ENCODE measurements around the gene IDI1.
A peak's percentile ranks its signal among the peaks of the same experiment; 100 is the strongest.
"Not testable (repeated sequence)": the region's sequence is repeated elsewhere in the genome, so short reads cannot be mapped to it uniquely, and the experiment has no call there.

The IDI1 gene

GRCh38 chr10:1074748-1075308 lies 25.9 kb upstream of the IDI1 start:
- no peak overlapping the region for H3K4me3 Mint-ChIP-seq
- DNase-seq (ENCODE audit: low spot score in 2 of 2) (no peak), ATAC-seq (ENCODE audit: low read depth) (no peak)
- no peak overlapping the region for H3K27ac Mint-ChIP-seq
- H3K36me3 Mint-ChIP-seq = peaks cover 12% of the 10 kb centered on the region
- peaks cover 10% of the 10 kb centered on the region for H3K4me1 Mint-ChIP-seq
- no peaks in the 10 kb centered on the region for H3K27me3 Mint-ChIP-seq
- no peaks in the 10 kb centered on the region for H3K9me3 Mint-ChIP-seq

GRCh38 chr10:1074052-1074747 lies 25.3 kb upstream of the IDI1 start:
- Mint-ChIP-seq H3K27me3 (no peaks in the 10 kb centered on the region), H3K27ac (peak overlapping the region; percentile 65), H3K9me3 (no peaks in the 10 kb centered on the region), H3K4me3 (no peak overlapping the region), H3K36me3 (peaks cover 11% of the 10 kb centered on the region), H3K4me1 (peaks cover 14% of the 10 kb centered on the region)
- DNase-seq (ENCODE audit: low spot score in 2 of 2) = no peak
- no peak for ATAC-seq (ENCODE audit: low read depth)

- no peak for ATAC-seq (ENCODE audit: low read depth)
- Mint-ChIP-seq H3K4me3 (no peak overlapping the region), H3K4me1 (peaks cover 26% of the 10 kb centered on the region), H3K9me3 (no peaks in the 10 kb centered on the region), H3K27ac (peak overlapping the region; percentile 6), H3K36me3 (peaks cover 10% of the 10 kb centered on the region), H3K27me3 (no peaks in the 10 kb centered on the region)
- DNase-seq (ENCODE audit: low spot score in 2 of 2) = no peak
Observed at GRCh38 chr10:1070919-1071318, 22.0 kb upstream of the IDI1 start.

DNA sequence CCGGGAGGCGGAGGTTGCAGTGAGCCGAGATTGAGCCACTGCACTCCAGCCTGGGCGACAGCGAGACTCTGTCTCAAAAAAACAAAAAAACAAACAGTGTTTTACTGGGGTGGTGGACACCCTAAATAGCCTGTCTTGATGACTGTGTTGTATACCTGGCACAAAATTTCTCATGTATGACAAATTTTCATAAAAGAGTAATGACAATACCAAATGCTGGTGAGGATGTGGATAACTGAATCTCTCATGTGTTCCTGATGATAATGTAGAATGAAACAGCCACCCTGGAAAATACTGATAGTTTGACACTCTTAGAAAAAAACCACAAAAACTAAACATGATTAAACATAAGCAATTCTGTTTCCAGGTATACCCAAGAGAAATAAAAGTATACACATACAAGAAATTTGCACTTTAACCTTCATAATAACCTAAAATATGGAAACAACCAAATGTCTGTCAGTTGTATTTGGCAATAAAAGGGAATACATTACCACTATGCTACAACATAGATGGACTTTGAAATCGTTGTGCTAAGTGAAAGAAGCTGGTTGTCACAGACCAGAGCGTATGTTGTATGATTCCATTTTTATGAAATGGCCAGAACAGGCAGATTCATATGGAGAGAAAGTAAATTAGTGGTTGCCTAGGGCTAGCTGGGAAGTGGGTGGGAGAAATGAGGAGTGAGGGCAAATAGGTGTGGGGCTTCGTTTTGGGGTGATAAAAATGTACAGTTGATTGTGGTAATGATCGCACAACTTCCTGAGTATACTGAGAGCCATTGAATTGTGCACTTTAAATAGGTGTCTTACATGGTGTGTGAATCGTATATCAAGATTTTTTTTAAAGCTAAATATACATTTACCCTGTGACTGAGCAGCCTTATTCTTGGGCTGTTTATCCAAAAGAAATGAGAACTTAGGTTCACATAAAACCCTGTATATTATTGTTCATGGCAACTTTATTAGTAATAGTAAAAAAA lies 19.8 kb upstream of the IDI1 start:
- Mint-ChIP-seq H3K4me3 (no peak overlapping the region), H3K36me3 (peaks cover 13% of the 10 kb centered on the region), H3K4me1 (peaks cover 33% of the 10 kb centered on the region), H3K27ac (no peak overlapping the region), H3K9me3 (no peaks in the 10 kb centered on the region), H3K27me3 (no peaks in the 10 kb centered on the region)
- ATAC-seq (ENCODE audit: low read depth) = no peak
- DNase-seq (ENCODE audit: low spot score in 2 of 2) = no peak

- H3K27ac Mint-ChIP-seq; H3K27me3 Mint-ChIP-seq; H3K4me3 Mint-ChIP-seq; H3K9me3 Mint-ChIP-seq; DNase-seq (ENCODE audit: low spot score in 2 of 2); ATAC-seq (ENCODE audit: low read depth): not testable (repeated sequence)
- Mint-ChIP-seq H3K36me3 (peaks cover 15% of the 10 kb centered on the region), H3K4me1 (peaks cover 35% of the 10 kb centered on the region)
Observed at GRCh38 chr10:1066734-1067133, 17.8 kb upstream of the IDI1 start.

- Mint-ChIP-seq H3K27me3 (no peaks in the 10 kb centered on the region), H3K9me3 (no peaks in the 10 kb centered on the region), H3K4me3 (no peak overlapping the region), H3K36me3 (peaks cover 16% of the 10 kb centered on the region), H3K27ac (no peak overlapping the region), H3K4me1 (peaks cover 35% of the 10 kb centered on the region)
- no peak for ATAC-seq (ENCODE audit: low read depth)
- DNase-seq (ENCODE audit: low spot score in 2 of 2) = no peak
Observed at GRCh38 chr10:1064964-1065247, 16.0 kb upstream of the IDI1 start.

DNA sequence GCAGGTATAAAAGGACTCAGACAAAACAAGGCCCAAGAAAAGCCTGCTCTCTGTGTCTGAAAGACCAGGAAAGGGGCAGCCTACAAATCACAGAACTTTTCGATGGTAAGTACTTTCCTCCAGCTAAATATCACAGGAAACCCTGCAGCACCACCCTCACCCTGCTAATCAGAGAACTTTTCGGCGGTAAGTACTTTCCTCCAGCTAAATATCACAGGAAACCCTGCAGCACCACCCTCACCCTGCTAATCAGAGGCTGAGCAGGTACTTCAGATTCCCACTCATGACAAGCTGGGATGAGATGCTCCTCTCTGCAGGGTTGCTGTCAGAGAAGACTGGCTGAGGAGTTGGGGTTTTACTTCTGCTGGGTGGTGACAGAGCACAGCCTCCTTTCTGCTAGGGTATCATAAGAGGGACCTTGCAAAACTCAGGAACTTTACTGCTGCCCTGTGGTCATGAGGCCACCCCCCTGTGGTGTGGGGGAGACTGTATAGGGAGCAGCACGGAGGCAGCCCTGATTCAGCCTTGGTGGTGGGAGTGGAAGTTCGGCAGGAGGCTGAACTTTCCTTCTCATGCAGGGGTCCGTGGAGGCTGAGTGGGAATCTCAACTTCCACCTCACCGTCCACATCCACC lies 14.4 kb upstream of the IDI1 start:
- H3K4me3 Mint-ChIP-seq = no peak overlapping the region
- DNase-seq (ENCODE audit: low spot score in 2 of 2) = no peak
- H3K4me1 Mint-ChIP-seq = peaks cover 28% of the 10 kb centered on the region
- H3K36me3 Mint-ChIP-seq = peaks cover 18% of the 10 kb centered on the region
- H3K27me3 Mint-ChIP-seq = no peaks in the 10 kb centered on the region
- no peak for ATAC-seq (ENCODE audit: low read depth)
- H3K9me3 Mint-ChIP-seq = no peaks in the 10 kb centered on the region
- H3K27ac Mint-ChIP-seq = no peak overlapping the region

DNA sequence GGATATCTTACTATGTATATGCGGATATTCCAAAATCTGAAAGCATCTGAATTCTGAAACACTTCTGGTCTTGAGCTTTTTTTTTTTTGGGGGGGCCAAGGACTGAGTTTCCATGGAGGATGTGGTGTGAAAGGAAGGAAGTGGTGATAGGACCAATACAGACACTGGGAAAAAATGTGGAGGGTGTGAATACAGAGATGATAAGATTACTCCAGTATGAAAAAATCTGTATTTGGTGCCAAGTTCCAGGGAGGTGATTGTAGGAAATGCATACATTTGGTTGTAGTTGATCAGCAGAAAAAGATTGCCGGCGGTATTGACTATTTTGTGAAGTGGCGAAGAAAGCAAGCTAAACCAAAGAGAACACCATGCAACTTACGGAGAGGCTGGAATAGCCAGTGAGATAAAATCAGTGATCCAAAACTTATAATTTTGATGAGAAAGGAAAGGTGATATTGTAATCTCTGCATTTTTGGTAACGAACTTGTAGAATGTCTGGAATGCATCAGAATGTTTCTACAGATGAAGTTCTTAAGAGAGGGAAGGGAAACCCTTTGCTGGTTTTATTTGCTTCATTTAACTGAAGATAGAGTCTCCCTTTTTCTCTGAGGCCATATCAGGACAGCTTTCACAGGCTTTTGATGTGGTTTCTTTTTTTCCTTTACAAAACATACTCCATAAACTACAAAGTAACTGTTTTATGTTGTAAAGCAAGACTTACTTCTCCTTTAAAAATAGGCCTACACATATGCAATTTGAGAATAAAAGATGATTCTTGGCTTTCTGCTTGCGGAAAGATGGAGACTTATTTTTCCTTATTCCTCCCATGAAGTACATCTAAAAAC lies 13.2 kb upstream of the IDI1 start:
- H3K9me3 Mint-ChIP-seq = no peaks in the 10 kb centered on the region
- ATAC-seq (ENCODE audit: low read depth) = no peak
- DNase-seq (ENCODE audit: low spot score in 2 of 2) = no peak
- peaks cover 31% of the 10 kb centered on the region for H3K4me1 Mint-ChIP-seq
- H3K4me3 Mint-ChIP-seq = no peak overlapping the region
- H3K27me3 Mint-ChIP-seq = no peaks in the 10 kb centered on the region
- H3K27ac Mint-ChIP-seq = peak overlapping the region; percentile 53
- H3K36me3 Mint-ChIP-seq = peaks cover 18% of the 10 kb centered on the region

DNA sequence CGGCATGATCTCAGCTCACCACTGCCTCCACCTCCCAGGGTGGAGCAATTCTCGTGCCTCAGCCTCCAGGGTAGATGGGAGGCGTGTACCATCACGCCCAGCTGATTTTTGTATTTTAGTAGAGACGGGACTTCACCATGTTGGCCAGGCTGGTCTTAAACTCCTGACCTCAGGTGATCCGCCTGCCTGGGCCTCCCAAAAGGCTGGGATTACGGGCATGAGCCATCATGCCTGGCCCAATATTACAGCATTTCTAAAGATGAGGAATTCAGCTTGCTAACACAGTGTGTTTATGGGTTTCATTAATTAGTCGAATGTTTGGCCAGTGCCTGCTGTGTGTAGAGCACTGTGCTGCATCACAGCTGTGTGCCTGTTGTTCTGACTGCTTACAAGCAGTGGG lies 11.0 kb upstream of the IDI1 start:
- H3K36me3 Mint-ChIP-seq = peaks cover 14% of the 10 kb centered on the region
- H3K27ac Mint-ChIP-seq = no peak overlapping the region
- H3K4me3 Mint-ChIP-seq = no peak overlapping the region
- peaks cover 34% of the 10 kb centered on the region for H3K4me1 Mint-ChIP-seq
- ATAC-seq (ENCODE audit: low read depth) = no peak
- H3K27me3 Mint-ChIP-seq = no peaks in the 10 kb centered on the region
- H3K9me3 Mint-ChIP-seq = no peaks in the 10 kb centered on the region
- DNase-seq (ENCODE audit: low spot score in 2 of 2) = no peak

GRCh38 chr10:1058017-1058416 lies 9.1 kb upstream of the IDI1 start:
- H3K27ac Mint-ChIP-seq = peak overlapping the region; percentile 89

GRCh38 chr10:1057106-1057657 lies 8.3 kb upstream of the IDI1 start:
- Mint-ChIP-seq H3K4me1 (peaks cover 44% of the 10 kb centered on the region), H3K9me3 (no peaks in the 10 kb centered on the region), H3K36me3 (peaks cover 15% of the 10 kb centered on the region), H3K27me3 (no peaks in the 10 kb centered on the region), H3K27ac (peak overlapping the region; percentile 89), H3K4me3 (peak overlapping the region; percentile 98)
- ATAC-seq (ENCODE audit: low read depth) (peak; percentile 21), DNase-seq (ENCODE audit: low spot score in 2 of 2) (no peak)

More at GRCh38 chr10:1058017-1058416, 9.1 kb upstream of the IDI1 start:
- peaks cover 41% of the 10 kb centered on the region for H3K4me1 Mint-ChIP-seq
- H3K4me3 Mint-ChIP-seq = peak overlapping the region; percentile 98
- H3K9me3 Mint-ChIP-seq = no peaks in the 10 kb centered on the region
- H3K27me3 Mint-ChIP-seq = no peaks in the 10 kb centered on the region
- DNase-seq (ENCODE audit: low spot score in 2 of 2) (no peak), ATAC-seq (ENCODE audit: low read depth) (no peak)
- peaks cover 12% of the 10 kb centered on the region for H3K36me3 Mint-ChIP-seq

- H3K36me3 Mint-ChIP-seq = peaks cover 11% of the 10 kb centered on the region
- no peaks in the 10 kb centered on the region for H3K9me3 Mint-ChIP-seq
- peak; percentile 94 for ATAC-seq (ENCODE audit: low read depth)
- H3K4me3 Mint-ChIP-seq = peak within 1 kb of the TSS; percentile 98
- DNase-seq (ENCODE audit: low spot score in 2 of 2) = peak; percentile 82 to 94
- no peaks in the 10 kb centered on the region for H3K27me3 Mint-ChIP-seq
- H3K27ac Mint-ChIP-seq = peak within 1 kb of the TSS; percentile 89
- H3K4me1 Mint-ChIP-seq = peaks cover 41% of the 10 kb centered on the region
Observed at GRCh38 chr10:1056326-1057105, 7.6 kb upstream of the IDI1 start, which contains the start of gene WDR37. WDR37 (plus strand) TSS chr10:1056385; CDS start chr10:1072156, 15,771 bp downstream.

All from memory B cell (primary cell).